ENCODE measurements around the gene TNIK. TPM values are rescaled to one million over a fixed set of nuclear protein-coding genes. Genes with fewer than 3 reads are reported as not detected.

Gene TNIK
- total RNA-seq, 1 experiment from 2014 or later, result 7.0 TPM

GRCh38 chr3:171315101-171315500 lies 145.1 kb downstream of the TNIK start:
- no peak for DNase-seq
- TF ChIP-seq CTCF (conservative IDR thresholded peaks at IDR 0.05; ENCODE audit: low read depth, low read length), result no peak
- TF ChIP-seq EZH2phosphoT487 (IDR thresholded peaks at IDR 0.05; ENCODE audit: borderline replicate concordance, low read length), result no peak
- TF ChIP-seq EZH2 (IDR thresholded peaks at IDR 0.05; ENCODE audit: low read length, unreplicated experiment), result no peak

GRCh38 chr3:171314341-171314740 lies 145.9 kb downstream of the TNIK start:
- ChIA-PET POLR2A (ENCODE audit: unreplicated experiment) (no interaction called here), CTCF (no interaction called here)
- no peak overlapping the region for H2AFZ ChIP-seq (ENCODE audit: low read length)

More at GRCh38 chr3:171315101-171315500, 145.1 kb downstream of the TNIK start:
- Histone ChIP-seq H3K79me2 (ENCODE audit: low read length) (no peaks in the 10 kb centered on the region), H3K36me3 (ENCODE audit: low read depth, low read length) (no peaks in the 10 kb centered on the region), H3K9me2 (replicated peaks; ENCODE audit: low read length) (no peaks in the 10 kb centered on the region; the same call in 1 of the 2 replicates), H4K20me1 (ENCODE audit: low read length) (no peaks in the 10 kb centered on the region), H3K27ac (ENCODE audit: low read length) (no peak overlapping the region), H3K27me3 (ENCODE audit: low read length) (no peaks in the 10 kb centered on the region), H2AFZ (ENCODE audit: low read length) (no peak overlapping the region), H3K4me1 (ENCODE audit: insufficient read depth, low read length) (no peaks in the 10 kb centered on the region), H3K9ac (ENCODE audit: low read length) (no peak overlapping the region), H3K4me2 (ENCODE audit: low read length) (no peak overlapping the region), H3K9me3 (ENCODE audit: low read length) (no peaks in the 10 kb centered on the region), H3F3A (ENCODE audit: low read length, unreplicated experiment) (no peaks in the 10 kb centered on the region), H3K4me3 (ENCODE audit: low read length) (no peak overlapping the region)
- no peak for ATAC-seq
- CTCF ChIA-PET, result no interaction called here
- BruUV-seq (replicated peaks), result no TSS peak
- intact Hi-C loops (cut with micrococcal nuclease), result no loop called here
- POLR2A ChIA-PET (ENCODE audit: unreplicated experiment), result no interaction called here

More at GRCh38 chr3:171314341-171314740, 145.9 kb downstream of the TNIK start:
- Histone ChIP-seq H3K27me3 (ENCODE audit: low read length) (no peaks in the 10 kb centered on the region), H3K4me2 (ENCODE audit: low read length) (no peak overlapping the region), H3K36me3 (ENCODE audit: low read depth, low read length) (no peaks in the 10 kb centered on the region), H3K9ac (ENCODE audit: low read length) (no peak overlapping the region), H3K27ac (ENCODE audit: low read length) (no peak overlapping the region), H3K9me3 (ENCODE audit: low read length) (no peaks in the 10 kb centered on the region), H3K79me2 (ENCODE audit: low read length) (no peaks in the 10 kb centered on the region), H3K9me2 (replicated peaks; ENCODE audit: low read length) (no peaks in the 10 kb centered on the region), H4K20me1 (ENCODE audit: low read length) (no peaks in the 10 kb centered on the region), H3K4me3 (ENCODE audit: low read length) (no peak overlapping the region), H3K4me1 (ENCODE audit: insufficient read depth, low read length) (no peaks in the 10 kb centered on the region), H3F3A (ENCODE audit: low read length, unreplicated experiment) (no peaks in the 10 kb centered on the region)
- DNase-seq (no peak), ATAC-seq (no peak)
- TF ChIP-seq EZH2 (IDR thresholded peaks at IDR 0.05; ENCODE audit: low read length, unreplicated experiment), result no peak
- no peak for TF ChIP-seq EZH2phosphoT487 (IDR thresholded peaks at IDR 0.05; ENCODE audit: borderline replicate concordance, low read length)
- TF ChIP-seq CTCF (conservative IDR thresholded peaks at IDR 0.05; ENCODE audit: low read depth, low read length), result no peak
- no TSS peak for BruUV-seq (replicated peaks)
- intact Hi-C loops (cut with micrococcal nuclease), result no loop called here
